Memory B cell (primary cell): ENCODE results near the gene PSD.

Experiments
- ATAC-seq: fragments of 150-1000 bp; cut with Tn5 transposase; 2 replicates; pipeline ENCODE4 v1.10.0; 2021; ENCODE audit warnings: low read depth, mild to moderate bottlenecking, moderate library complexity
- DNase-seq, 2 donors: peaks; one replicate each; pipeline ENCODE4 v3.0.0; 2022; ENCODE audit warnings: low spot score in 2 of 2
- H3K27ac Mint-ChIP-seq: one replicate; pipeline ENCODE4 v1.8.0; 2022; ENCODE audit warnings: mild to moderate bottlenecking, moderate library complexity, mixed read lengths
- H3K27me3 Mint-ChIP-seq: one replicate; pipeline ENCODE4 v1.8.0; 2022; ENCODE audit warnings: mixed read lengths
- H3K36me3 Mint-ChIP-seq: one replicate; pipeline ENCODE4 v1.8.0; 2022; ENCODE audit warnings: mild to moderate bottlenecking, mixed read lengths
- H3K4me1 Mint-ChIP-seq: one replicate; pipeline ENCODE4 v1.8.0; 2022; ENCODE audit warnings: mixed read lengths
- H3K4me3 Mint-ChIP-seq: one replicate; pipeline ENCODE4 v1.8.0; 2022; ENCODE audit warnings: mild to moderate bottlenecking, moderate library complexity, mixed read lengths
- H3K9me3 Mint-ChIP-seq: one replicate; pipeline ENCODE4 v1.8.0; 2022; ENCODE audit warnings: mixed read lengths

The PSD gene

GRCh38 chr10:102433619-102434046, 15.0 kb upstream of the PSD start:
- H3K36me3 Mint-ChIP-seq, result no peaks in the 10 kb centered on the region
- DNase-seq, result no peak
- H3K4me1 Mint-ChIP-seq, result peaks cover 21% of the 10 kb centered on the region
- H3K4me3 Mint-ChIP-seq, result peak overlapping the region; percentile 94
- ATAC-seq, result no peak
- peak overlapping the region; percentile 84 for H3K27ac Mint-ChIP-seq
- H3K9me3 Mint-ChIP-seq, result no peaks in the 10 kb centered on the region
- H3K27me3 Mint-ChIP-seq, result peaks cover 1% of the 10 kb centered on the region

- no peaks in the 10 kb centered on the region for H3K9me3 Mint-ChIP-seq
- H3K27me3 Mint-ChIP-seq, result peaks cover 1% of the 10 kb centered on the region
- H3K4me3 Mint-ChIP-seq, result peak within 1 kb of the TSS; percentile 94
- peak within 1 kb of the TSS; percentile 84 for H3K27ac Mint-ChIP-seq
- H3K4me1 Mint-ChIP-seq, result peaks cover 21% of the 10 kb centered on the region
- peaks cover 3% of the 10 kb centered on the region for H3K36me3 Mint-ChIP-seq
- DNase-seq, result peak; percentile 93 to 97
- ATAC-seq, result peak; percentile 97
Observed at GRCh38 chr10:102432162-102432950, 13.8 kb upstream of the PSD start, which contains the start of gene CUEDC2. CUEDC2 (minus strand) TSS chr10:102432574; CDS start chr10:102425188, 7,386 bp downstream.

- H3K36me3 Mint-ChIP-seq, result peaks cover 6% of the 10 kb centered on the region
- no peaks in the 10 kb centered on the region for H3K9me3 Mint-ChIP-seq
- peak overlapping the region; percentile 84 for H3K27ac Mint-ChIP-seq
- H3K4me1 Mint-ChIP-seq, result peaks cover 21% of the 10 kb centered on the region
- H3K4me3 Mint-ChIP-seq, result peak overlapping the region; percentile 94
- peaks cover 1% of the 10 kb centered on the region for H3K27me3 Mint-ChIP-seq
- DNase-seq (no peak), ATAC-seq (no peak)
Observed at GRCh38 chr10:102431452-102432124, 13.0 kb upstream of the PSD start.

- H3K27me3 Mint-ChIP-seq, result peaks cover 1% of the 10 kb centered on the region
- ATAC-seq (no peak), DNase-seq (no peak)
- H3K36me3 Mint-ChIP-seq, result peaks cover 6% of the 10 kb centered on the region
- H3K27ac Mint-ChIP-seq, result no peak overlapping the region
- no peaks in the 10 kb centered on the region for H3K9me3 Mint-ChIP-seq
- peaks cover 19% of the 10 kb centered on the region for H3K4me1 Mint-ChIP-seq
- H3K4me3 Mint-ChIP-seq, result no peak overlapping the region
Observed at GRCh38 chr10:102429468-102429867, 10.9 kb upstream of the PSD start.

GRCh38 chr10:102426803-102427287, 8.3 kb upstream of the PSD start:
- Mint-ChIP-seq H3K27me3 (no peaks in the 10 kb centered on the region), H3K36me3 (peaks cover 7% of the 10 kb centered on the region), H3K4me3 (no peak overlapping the region), H3K27ac (no peak overlapping the region), H3K9me3 (no peaks in the 10 kb centered on the region), H3K4me1 (peaks cover 17% of the 10 kb centered on the region)
- no peak for DNase-seq
- no peak for ATAC-seq

GRCh38 chr10:102425444-102425843, 6.9 kb upstream of the PSD start:
- H3K27ac Mint-ChIP-seq, result no peak overlapping the region
- no peaks in the 10 kb centered on the region for H3K27me3 Mint-ChIP-seq
- no peak for DNase-seq
- peaks cover 7% of the 10 kb centered on the region for H3K36me3 Mint-ChIP-seq
- H3K4me3 Mint-ChIP-seq, result no peak overlapping the region
- H3K4me1 Mint-ChIP-seq, result peaks cover 13% of the 10 kb centered on the region
- ATAC-seq, result no peak
- no peaks in the 10 kb centered on the region for H3K9me3 Mint-ChIP-seq

GRCh38 chr10:102424916-102425315, 6.3 kb upstream of the PSD start:
- DNase-seq (no peak), ATAC-seq (no peak)
- no peak overlapping the region for H3K4me3 Mint-ChIP-seq
- peaks cover 13% of the 10 kb centered on the region for H3K4me1 Mint-ChIP-seq
- H3K9me3 Mint-ChIP-seq, result no peaks in the 10 kb centered on the region
- H3K27me3 Mint-ChIP-seq, result no peaks in the 10 kb centered on the region
- no peak overlapping the region for H3K27ac Mint-ChIP-seq
- peaks cover 7% of the 10 kb centered on the region for H3K36me3 Mint-ChIP-seq

- peaks cover 7% of the 10 kb centered on the region for H3K36me3 Mint-ChIP-seq
Observed at GRCh38 chr10:102424145-102424544, 5.6 kb upstream of the PSD start.

GRCh38 chr10:102423372-102423968, 4.9 kb upstream of the PSD start:
- Mint-ChIP-seq H3K9me3 (no peaks in the 10 kb centered on the region), H3K27ac (no peak overlapping the region), H3K4me1 (peaks cover 17% of the 10 kb centered on the region), H3K4me3 (peak overlapping the region; percentile 39), H3K27me3 (peaks cover 4% of the 10 kb centered on the region), H3K36me3 (peaks cover 7% of the 10 kb centered on the region)
- DNase-seq (peak in 1 of 2 donors; percentile 12), ATAC-seq (no peak)

More at GRCh38 chr10:102424145-102424544, 5.6 kb upstream of the PSD start:
- no peak for DNase-seq
- Mint-ChIP-seq H3K27me3 (peaks cover under 1% of the 10 kb centered on the region), H3K9me3 (no peaks in the 10 kb centered on the region), H3K4me3 (no peak overlapping the region), H3K4me1 (peaks cover 14% of the 10 kb centered on the region), H3K27ac (no peak overlapping the region)
- ATAC-seq, result no peak

- Mint-ChIP-seq H3K4me3 (peak overlapping the region; percentile 97), H3K27me3 (peaks cover 10% of the 10 kb centered on the region), H3K36me3 (peaks cover 7% of the 10 kb centered on the region), H3K9me3 (no peaks in the 10 kb centered on the region), H3K4me1 (peaks cover 21% of the 10 kb centered on the region), H3K27ac (no peak overlapping the region)
- DNase-seq, result peak in 1 of 2 donors; percentile 48
- peak; percentile 14 for ATAC-seq
Observed at GRCh38 chr10:102422545-102423129, 4.1 kb upstream of the PSD start.

GRCh38 chr10:102421757-102422512, 3.4 kb upstream of the PSD start:
- Mint-ChIP-seq H3K4me3 (peak overlapping the region; percentile 97), H3K4me1 (peaks cover 21% of the 10 kb centered on the region), H3K27ac (no peak overlapping the region), H3K27me3 (peaks cover 15% of the 10 kb centered on the region), H3K9me3 (no peaks in the 10 kb centered on the region), H3K36me3 (peaks cover 2% of the 10 kb centered on the region)
- peak; percentile 3 for ATAC-seq
- no peak for DNase-seq

- H3K27me3 Mint-ChIP-seq, result peaks cover 16% of the 10 kb centered on the region
- DNase-seq (no peak), ATAC-seq (no peak)
- peaks cover 2% of the 10 kb centered on the region for H3K36me3 Mint-ChIP-seq
- no peaks in the 10 kb centered on the region for H3K9me3 Mint-ChIP-seq
- peaks cover 21% of the 10 kb centered on the region for H3K4me1 Mint-ChIP-seq
- H3K4me3 Mint-ChIP-seq, result peak overlapping the region; percentile 97
- H3K27ac Mint-ChIP-seq, result peak overlapping the region; percentile 94
Observed at GRCh38 chr10:102421507-102421756, 2.8 kb upstream of the PSD start.

- Mint-ChIP-seq H3K9me3 (no peaks in the 10 kb centered on the region), H3K4me3 (peak within 1 kb of the TSS; percentile 97), H3K27ac (peak within 1 kb of the TSS; percentile 94), H3K27me3 (peaks cover 19% of the 10 kb centered on the region), H3K36me3 (peaks cover 3% of the 10 kb centered on the region), H3K4me1 (peaks cover 20% of the 10 kb centered on the region)
- ATAC-seq (peak; percentile 79), DNase-seq (peak; percentile 96 to 97)
Observed at GRCh38 chr10:102420714-102421506, 2.3 kb upstream of the PSD start, which contains the start of gene FBXL15. FBXL15 (plus strand) TSS chr10:102420836; CDS start chr10:102421130, 294 bp downstream.
